ENCODE results near the gene P3R3URF.
A peak's percentile ranks its signal among the peaks of the same experiment; 100 is the strongest.
"Not testable (repeated sequence)": the region's sequence is repeated elsewhere in the genome, so short reads cannot be mapped to it uniquely, and the experiment has no call there.

P3R3URF gene

GRCh38 chr1:46176211-46176865 lies at the start of gene P3R3URF:
TSS of gene P3R3URF (minus strand) at chr1:46176488. CDS start at chr1:46176471, 17 bp downstream.
- no peak for DNase-seq

- DNase-seq: no peak
Observed at GRCh38 chr1:46224966-46225365, 48.7 kb upstream of the P3R3URF start.

GRCh38 chr1:46223472-46223943 lies 47.2 kb upstream of the P3R3URF start:
- peak; percentile 77 for DNase-seq

- DNase-seq: not testable (repeated sequence)
Observed at GRCh38 chr1:46223055-46223454, 46.8 kb upstream of the P3R3URF start.

- no peak for DNase-seq
Observed at GRCh38 chr1:46221749-46222148, 45.5 kb upstream of the P3R3URF start.

- no peak for DNase-seq
Observed at GRCh38 chr1:46220808-46221207, 44.5 kb upstream of the P3R3URF start.

GRCh38 chr1:46219551-46220520 lies 43.5 kb upstream of the P3R3URF start:
- no peak for DNase-seq

GRCh38 chr1:46218443-46218842 lies 42.2 kb upstream of the P3R3URF start:
- no peak for DNase-seq

GRCh38 chr1:46215504-46215903 lies 39.2 kb upstream of the P3R3URF start:
- DNase-seq: no peak

GRCh38 chr1:46211051-46211450 lies 34.8 kb upstream of the P3R3URF start:
- DNase-seq: no peak

GRCh38 chr1:46210561-46210960 lies 34.3 kb upstream of the P3R3URF start:
- DNase-seq: no peak

GRCh38 chr1:46206399-46206798 lies 30.1 kb upstream of the P3R3URF start:
- DNase-seq: no peak

- DNase-seq: no peak
Observed at GRCh38 chr1:46205791-46206190, 29.5 kb upstream of the P3R3URF start.

GRCh38 chr1:46205141-46205540 lies 28.9 kb upstream of the P3R3URF start:
- DNase-seq: no peak

- DNase-seq: no peak
Observed at GRCh38 chr1:46204406-46204742, 28.1 kb upstream of the P3R3URF start.

- no peak for DNase-seq
Observed at GRCh38 chr1:46203738-46204405, 27.6 kb upstream of the P3R3URF start.

- no peak for DNase-seq
Observed at GRCh38 chr1:46199233-46199749, 23.0 kb upstream of the P3R3URF start.

- DNase-seq: peak; percentile 83
Observed at GRCh38 chr1:46197964-46198811, 21.9 kb upstream of the P3R3URF start, which contains the start of gene POMGNT1. TSS of gene POMGNT1 (minus strand) at chr1:46198434. CDS start at chr1:46197821, 613 bp downstream.

GRCh38 chr1:46197560-46197963 lies 21.3 kb upstream of the P3R3URF start:
- no peak for DNase-seq

GRCh38 chr1:46196609-46197008 lies 20.3 kb upstream of the P3R3URF start:
- no peak for DNase-seq

GRCh38 chr1:46194641-46195193 lies 18.4 kb upstream of the P3R3URF start:
- DNase-seq: no peak
